Trophoblast cell (in vitro differentiated cells and primary cell): ENCODE data around the gene TRMT61A. TPM values are rescaled to one million over a fixed set of nuclear protein-coding genes. Genes with fewer than 3 reads are reported as not detected.

Experiments used
- DNase-seq, 2 donors: peaks; one replicate each; pipeline ENCODE4 v3.0.0-alpha.2; 2016
- H2AFZ ChIP-seq: 2 replicates; pipeline ENCODE4 v1.6.1; 2013; ENCODE audit warnings: low read length, moderate library complexity, mild to moderate bottlenecking; ENCODE audit not compliant: insufficient read depth, poor library complexity
- H2AK5ac ChIP-seq: 2 replicates; pipeline ENCODE4 v1.6.1; 2013; ENCODE audit warnings: mild to moderate bottlenecking, low read length
- H2BK120ac ChIP-seq: 2 replicates; pipeline ENCODE4 v1.6.1; 2013; ENCODE audit warnings: low read length, mild to moderate bottlenecking, moderate library complexity; ENCODE audit not compliant: insufficient read depth, poor library complexity
- H2BK12ac ChIP-seq: 2 replicates; pipeline ENCODE4 v1.6.1; 2013; ENCODE audit warnings: mild to moderate bottlenecking, low read length, moderate library complexity
- H2BK5ac ChIP-seq: 2 replicates; pipeline ENCODE4 v1.6.1; 2013; ENCODE audit warnings: low read length, low read depth, moderate library complexity, mild to moderate bottlenecking; ENCODE audit not compliant: poor library complexity
- H3K14ac ChIP-seq: 2 replicates; pipeline ENCODE4 v1.6.1; 2013; ENCODE audit warnings: mild to moderate bottlenecking, low read length
- H3K18ac ChIP-seq: 2 replicates; pipeline ENCODE4 v1.6.1; 2013; ENCODE audit warnings: mild to moderate bottlenecking, low read length
- H3K23ac ChIP-seq: 2 replicates; pipeline ENCODE4 v1.6.1; 2013; ENCODE audit warnings: low read length
- H3K27ac ChIP-seq: 2 replicates; pipeline ENCODE4 v1.5.1; 2013; ENCODE audit warnings: low read depth, mild to moderate bottlenecking, inconsistent platforms, low read length, moderate library complexity
- H3K27me3 ChIP-seq: 2 replicates; pipeline ENCODE4 v1.6.1; 2013; ENCODE audit warnings: inconsistent platforms, mild to moderate bottlenecking, low read length, moderate library complexity; ENCODE audit not compliant: insufficient read depth
- H3K36me3 ChIP-seq, 2 experiments: 1 replicate in 1 of 2; 2 replicates in 1 of 2; pipeline ENCODE4 v1.6.1; 2013; ENCODE audit warnings: low read length in 2 of 2, mild to moderate bottlenecking in 2 of 2, moderate library complexity in 1 of 2; ENCODE audit not compliant: insufficient read depth in 2 of 2, control insufficient read depth in 1 of 2
- H3K4ac ChIP-seq: 2 replicates; pipeline ENCODE4 v1.6.1; 2013; ENCODE audit warnings: low read depth, mild to moderate bottlenecking, low read length, moderate library complexity
- H3K4me1 ChIP-seq, 2 experiments: 1 replicate in 1 of 2; 2 replicates in 1 of 2; pipeline ENCODE4 v1.6.1; 2013; ENCODE audit warnings: low read length in 2 of 2, mild to moderate bottlenecking in 2 of 2, moderate library complexity in 1 of 2; ENCODE audit not compliant: insufficient read depth in 2 of 2, control insufficient read depth in 1 of 2
- H3K4me2 ChIP-seq: 2 replicates; pipeline ENCODE4 v1.6.1; 2013; ENCODE audit warnings: inconsistent platforms, mild to moderate bottlenecking, low read length, moderate library complexity
- H3K4me3 ChIP-seq: 2 replicates; pipeline ENCODE4 v1.5.1; 2013; ENCODE audit warnings: mild to moderate bottlenecking, low read depth, low read length, inconsistent platforms
- H3K79me1 ChIP-seq: one replicate; pipeline ENCODE4 v1.6.1; 2013; ENCODE audit warnings: low read length
- H3K79me2 ChIP-seq: 2 replicates; pipeline ENCODE4 v1.6.1; 2013; ENCODE audit warnings: low read length, mild to moderate bottlenecking; ENCODE audit not compliant: control insufficient read depth, insufficient read depth, poor library complexity
- H3K9ac ChIP-seq: 2 replicates; pipeline ENCODE4 v1.6.1; 2013; ENCODE audit warnings: mild to moderate bottlenecking, low read length
- H3K9me3 ChIP-seq: 2 replicates; pipeline ENCODE4 v1.6.1; 2013; ENCODE audit warnings: low read depth, mild to moderate bottlenecking, control low read depth, inconsistent platforms, low read length; ENCODE audit not compliant: insufficient read depth
- H4K12ac ChIP-seq: 2 replicates; pipeline ENCODE4 v1.6.1; 2013; ENCODE audit warnings: low read depth, mild to moderate bottlenecking, low read length, moderate library complexity
- H4K8ac ChIP-seq: 2 replicates; pipeline ENCODE4 v1.6.1; 2013; ENCODE audit warnings: low read depth, mild to moderate bottlenecking, low read length, moderate library complexity
- H4K91ac ChIP-seq: one replicate; pipeline ENCODE4 v1.6.1; 2013; ENCODE audit warnings: low read depth, mild to moderate bottlenecking, low read length, moderate library complexity
- WGBS: extraction: QIAGEN DNeasy Blood & Tissue Kit; methylation state at CpG from one replicate; pipeline ENCODE4 v1.1.7; 2013; ENCODE audit warnings: missing lambda C conversion rate; ENCODE audit not compliant: insufficient read length, insufficient coverage; ENCODE audit errors: extremely low coverage; 5-methylcytosine and 5-hydroxymethylcytosine counted together
- polyA plus RNA-seq: library from polyadenylated mRNA; stranded (reverse); fragments of 200-250 nt; gene quantifications from 2 replicates; pipeline ENCODE4 v1.2.3, GENCODE V29; 2013

TRMT61A gene
- polyA plus RNA-seq = 3.4 and 3.5 TPM in 2 replicates

DNA sequence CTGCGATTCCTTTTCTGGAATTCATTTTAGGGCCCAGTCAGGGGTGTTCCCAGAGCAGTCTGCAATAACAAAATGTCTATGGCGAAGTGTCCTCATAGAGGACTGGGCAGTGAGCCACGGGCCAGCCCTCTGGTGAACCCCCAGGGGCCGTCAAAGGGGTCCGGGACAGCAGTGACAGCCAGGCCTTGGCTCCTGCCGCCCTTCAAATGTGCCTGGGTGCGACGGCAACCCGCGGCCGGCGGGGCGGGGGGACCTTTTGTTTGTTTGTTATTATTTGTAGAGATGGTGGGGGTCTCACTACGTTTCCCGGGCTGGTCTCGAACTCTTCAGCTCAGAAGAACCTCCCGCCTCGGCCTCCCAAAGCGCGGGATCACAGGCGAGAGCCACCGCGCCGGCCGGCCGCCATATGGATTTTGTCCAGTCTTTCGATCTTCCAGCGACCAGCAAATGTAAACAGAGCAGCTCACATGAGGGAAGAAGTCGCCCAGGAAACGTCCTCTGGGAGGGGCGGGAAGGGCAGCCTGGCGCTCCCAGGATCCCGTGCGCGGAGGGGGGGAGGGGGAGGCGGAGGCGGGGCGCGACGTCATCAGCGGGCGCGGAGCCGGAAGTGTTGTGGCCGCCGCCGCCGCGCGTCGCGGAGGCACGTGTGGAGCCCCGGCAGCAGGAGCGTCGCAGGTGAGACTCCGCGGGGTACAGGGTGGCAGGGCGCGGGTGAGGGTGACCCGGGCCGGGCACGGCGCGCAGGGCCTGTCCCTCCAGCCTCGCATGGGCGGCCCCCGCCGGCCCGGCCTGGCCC is at the start of gene TRMT61A:
TSS of gene TRMT61A (plus strand) at position 610 of the 796 bp plus-strand sequence. CDS start 783 bp downstream, outside the sequence.
- Histone ChIP-seq H4K8ac (peak within 1 kb of the TSS; percentile 97), H2BK120ac (peak within 1 kb of the TSS; percentile 69), H3K23ac (no peak within 1 kb of the TSS), H3K9ac (peak within 1 kb of the TSS; percentile 65), H2BK12ac (no peak within 1 kb of the TSS), H3K4me2 (peak within 1 kb of the TSS; percentile 86), H3K27me3 (peaks cover 4% of the 10 kb centered on the region), H2BK5ac (no peak within 1 kb of the TSS), H3K27ac (peak within 1 kb of the TSS; percentile 31), H3K4me1 (peaks cover 12 to 14% of the 10 kb centered on the region in 2 experiments), H3K79me1 (peaks cover 4% of the 10 kb centered on the region), H3K18ac (peak within 1 kb of the TSS; percentile 88), H3K9me3 (peaks cover 3% of the 10 kb centered on the region), H2AFZ (peak within 1 kb of the TSS; percentile 89), H4K12ac (peak within 1 kb of the TSS; percentile 81), H3K36me3 (peaks cover 2 to 7% of the 10 kb centered on the region in 2 experiments), H3K14ac (peak within 1 kb of the TSS; percentile 68), H3K4ac (peak within 1 kb of the TSS; percentile 51), H2AK5ac (peak within 1 kb of the TSS; percentile 90), H3K4me3 (peak within 1 kb of the TSS; percentile 90), H4K91ac (peak within 1 kb of the TSS; percentile 89), H3K79me2 (peaks cover 5% of the 10 kb centered on the region)
- DNase-seq = peak; percentile 51 to 82
- WGBS = no CpG with 5 or more reads among the region's 70 CpGs

DNA sequence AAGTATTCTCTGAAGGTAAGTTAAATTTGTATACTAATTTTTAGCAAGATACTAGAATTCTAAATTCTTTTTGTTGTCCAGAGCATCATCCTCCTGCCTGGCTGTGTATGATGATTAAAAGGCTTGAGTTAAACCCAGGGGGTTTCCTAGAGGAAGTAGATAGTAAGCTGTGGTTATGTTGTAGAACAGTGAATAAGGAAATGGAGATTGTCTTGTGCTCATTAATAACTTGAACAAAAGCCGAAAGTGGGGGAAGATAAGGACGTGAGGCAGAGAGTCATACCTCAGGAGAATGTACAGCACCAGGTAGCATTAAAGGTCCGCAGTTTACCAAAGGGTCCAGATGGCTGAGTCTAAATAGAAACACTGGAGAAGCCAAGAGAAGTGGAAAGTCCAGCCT is 48.4 kb upstream of the TRMT61A start:
- DNase-seq = peak in 1 of 2 donors; percentile 8
- Histone ChIP-seq H3K23ac (no peak overlapping the region), H4K8ac (no peak overlapping the region), H3K79me2 (no peaks in the 10 kb centered on the region), H2BK120ac (no peak overlapping the region), H3K27me3 (no peaks in the 10 kb centered on the region), H2AFZ (no peak overlapping the region), H3K4ac (no peak overlapping the region), H2BK12ac (no peak overlapping the region), H3K9me3 (no peaks in the 10 kb centered on the region), H3K4me2 (no peak overlapping the region), H3K4me3 (no peak overlapping the region), H3K4me1 (no peaks in the 10 kb centered on the region), H4K12ac (no peak overlapping the region), H2AK5ac (no peak overlapping the region), H3K9ac (no peak overlapping the region), H3K36me3 (peaks cover 19 to 27% of the 10 kb centered on the region in 2 experiments), H4K91ac (no peak overlapping the region), H3K18ac (no peak overlapping the region), H3K79me1 (no peaks in the 10 kb centered on the region), H3K14ac (no peak overlapping the region), H2BK5ac (no peak overlapping the region), H3K27ac (no peak overlapping the region)
- WGBS = no CpG with 5 or more reads among the region's 3 CpGs

DNA sequence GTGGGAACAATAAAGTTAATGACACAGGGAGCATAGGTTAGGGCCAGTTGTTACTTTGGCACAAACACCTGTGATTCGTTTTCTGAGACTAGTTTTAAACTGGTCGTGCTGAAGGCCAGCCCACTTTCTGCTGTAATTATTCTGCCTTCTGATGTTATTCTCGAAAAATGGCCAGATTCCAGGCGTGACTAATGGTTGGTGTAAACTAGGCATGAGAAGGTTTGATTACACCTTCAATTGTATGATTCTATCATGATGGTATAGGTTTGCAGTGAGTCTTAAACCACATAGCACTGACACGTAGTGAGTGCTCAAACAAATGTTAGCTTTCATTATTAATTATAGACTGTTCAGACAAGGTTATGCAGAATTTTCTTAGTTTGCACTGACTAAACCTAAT is 45.4 kb upstream of the TRMT61A start:
- Histone ChIP-seq H4K91ac (no peak overlapping the region), H2AK5ac (no peak overlapping the region), H3K9ac (no peak overlapping the region), H3K4me2 (no peak overlapping the region), H3K4me1 (no peaks in the 10 kb centered on the region), H3K79me1 (no peaks in the 10 kb centered on the region), H3K23ac (no peak overlapping the region), H3K9me3 (no peaks in the 10 kb centered on the region), H3K36me3 (peaks cover 12 to 26% of the 10 kb centered on the region in 2 experiments), H3K4me3 (no peak overlapping the region), H3K14ac (no peak overlapping the region), H4K8ac (no peak overlapping the region), H2BK12ac (no peak overlapping the region), H2AFZ (no peak overlapping the region), H3K79me2 (no peaks in the 10 kb centered on the region), H3K18ac (no peak overlapping the region), H3K27ac (no peak overlapping the region), H2BK5ac (no peak overlapping the region), H3K27me3 (no peaks in the 10 kb centered on the region), H3K4ac (no peak overlapping the region), H4K12ac (no peak overlapping the region), H2BK120ac (no peak overlapping the region)
- DNase-seq = peak in 1 of 2 donors; percentile 19
- no CpG with 5 or more reads among the region's 5 CpGs for WGBS

DNA sequence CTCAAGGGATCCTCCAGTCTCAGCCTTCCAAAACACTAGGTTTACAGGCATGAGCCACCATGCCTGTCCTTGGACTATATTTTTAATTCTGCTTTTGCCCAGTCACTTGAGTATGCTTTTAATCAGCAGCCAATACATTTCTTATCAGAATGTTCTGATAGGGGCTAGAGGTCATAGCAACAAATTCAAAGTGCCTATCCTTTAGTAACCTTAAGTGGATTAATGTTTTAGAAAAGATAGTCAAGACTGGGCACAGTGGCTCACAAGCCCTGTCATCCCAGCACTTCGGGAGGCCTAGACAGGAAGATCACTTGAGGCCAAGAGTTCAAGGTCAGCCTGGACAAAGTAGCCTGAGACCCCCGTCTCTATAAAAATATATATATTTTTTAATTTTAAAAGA is 43.5 kb upstream of the TRMT61A start:
- no peak overlapping the region for H2BK120ac ChIP-seq
- no peak overlapping the region for H4K12ac ChIP-seq
- no peak overlapping the region for H2AK5ac ChIP-seq
- no peak overlapping the region for H4K91ac ChIP-seq
- H3K9me3 ChIP-seq = no peaks in the 10 kb centered on the region
- H3K18ac ChIP-seq = no peak overlapping the region
- H2AFZ ChIP-seq = no peak overlapping the region
- no peak overlapping the region for H3K23ac ChIP-seq
- H2BK12ac ChIP-seq = no peak overlapping the region
- no peak overlapping the region for H3K4ac ChIP-seq
- H3K4me1 ChIP-seq = no peaks in the 10 kb centered on the region
- H2BK5ac ChIP-seq = no peak overlapping the region
- H3K27me3 ChIP-seq = no peaks in the 10 kb centered on the region
- no peak for DNase-seq
- no peaks in the 10 kb centered on the region for H3K79me2 ChIP-seq
- H3K27ac ChIP-seq = no peak overlapping the region
- H4K8ac ChIP-seq = no peak overlapping the region
- no peaks in the 10 kb centered on the region for H3K79me1 ChIP-seq
- WGBS = no CpG with 5 or more reads among the region's 2 CpGs
- no peak overlapping the region for H3K9ac ChIP-seq
- H3K36me3 ChIP-seq = peaks cover 15 to 31% of the 10 kb centered on the region in 2 experiments
- H3K4me2 ChIP-seq = no peak overlapping the region
- H3K14ac ChIP-seq = no peak overlapping the region
- H3K4me3 ChIP-seq = no peak overlapping the region
